Neural crest cell (in vitro differentiated cells): ENCODE data around the gene PFN1. TPM values are rescaled to one million over a fixed set of nuclear protein-coding genes. Genes with fewer than 3 reads are reported as not detected.

Experiments
- DNase-seq: peaks from one replicate; pipeline ENCODE4 v3.0.0; 2021; ENCODE audit warnings: low read depth, mixed read lengths, low spot score
- H3K27ac Mint-ChIP-seq: one replicate; pipeline ENCODE4 v1.8.0; 2021; ENCODE audit warnings: mild to moderate bottlenecking, mixed read lengths; ENCODE audit not compliant: unreplicated experiment
- H3K27me3 Mint-ChIP-seq: 2 replicates; pipeline ENCODE4 v1.8.0; 2021; ENCODE audit warnings: low read depth, mild to moderate bottlenecking, mixed read lengths
- H3K36me3 Mint-ChIP-seq: 2 replicates; pipeline ENCODE4 v1.8.0; 2021; ENCODE audit warnings: low read depth, mild to moderate bottlenecking, mixed read lengths
- H3K4me1 Mint-ChIP-seq: 2 replicates; pipeline ENCODE4 v1.8.0; 2021; ENCODE audit warnings: mixed read lengths
- H3K4me3 Mint-ChIP-seq: one replicate; pipeline ENCODE4 v1.8.0; 2021; ENCODE audit warnings: mild to moderate bottlenecking, mixed read lengths
- H3K9me3 Mint-ChIP-seq: 2 replicates; pipeline ENCODE4 v1.8.0; 2021; ENCODE audit warnings: mixed read lengths
- CTCF ChIP-seq: fragments of 200-600 bp; sonication (generic); conservative IDR thresholded peaks from 2 replicates; pipeline ENCODE4 v1.5.0; 2021; ENCODE audit warnings: antibody characterized with exemption, mild to moderate bottlenecking
- total RNA-seq: library from RNA; stranded (reverse); gene quantifications from 2 replicates; pipeline ENCODE4 v1.2.1, GENCODE V29; 2021

Gene PFN1
- total RNA-seq, 1 donor from 2014 or later = 630 TPM

- DNase-seq = no peak
- Mint-ChIP-seq H3K27ac (peak overlapping the region; percentile 78), H3K27me3 (peaks cover 5% of the 10 kb centered on the region), H3K4me3 (peak overlapping the region; percentile 89), H3K36me3 (peaks cover 9% of the 10 kb centered on the region), H3K4me1 (peaks cover 41% of the 10 kb centered on the region), H3K9me3 (no peaks in the 10 kb centered on the region)
- no peak for TF ChIP-seq CTCF
Measured at GRCh38 chr17:4950075-4950745, 1.9 kb upstream of the PFN1 start.

- peak; percentile 65 for DNase-seq
- H3K4me3 Mint-ChIP-seq = peak overlapping the region; percentile 96
- H3K4me1 Mint-ChIP-seq = peaks cover 45% of the 10 kb centered on the region
- H3K36me3 Mint-ChIP-seq = peaks cover 12% of the 10 kb centered on the region
- no peaks in the 10 kb centered on the region for H3K9me3 Mint-ChIP-seq
- H3K27ac Mint-ChIP-seq = peak overlapping the region; percentile 12
- peaks cover 7% of the 10 kb centered on the region for H3K27me3 Mint-ChIP-seq
- TF ChIP-seq CTCF = no peak
Measured at GRCh38 chr17:4949321-4950074, 1.2 kb upstream of the PFN1 start.

GRCh38 chr17:4948931-4949320, 596 bp upstream of the PFN1 start:
- no peak for TF ChIP-seq CTCF
- Mint-ChIP-seq H3K9me3 (no peaks in the 10 kb centered on the region), H3K4me1 (peaks cover 46% of the 10 kb centered on the region), H3K27ac (peak overlapping the region; percentile 12), H3K27me3 (peaks cover 7% of the 10 kb centered on the region), H3K36me3 (peaks cover 14% of the 10 kb centered on the region), H3K4me3 (peak overlapping the region; percentile 96)
- DNase-seq = peak; percentile 67

GRCh38 chr17:4947411-4948165, 742 bp downstream of the PFN1 start:
- TF ChIP-seq CTCF = no peak
- peak overlapping the region; percentile 96 for H3K4me3 Mint-ChIP-seq
- H3K4me1 Mint-ChIP-seq = peaks cover 54% of the 10 kb centered on the region
- DNase-seq = peak; percentile 35
- peaks cover 7% of the 10 kb centered on the region for H3K27me3 Mint-ChIP-seq
- H3K27ac Mint-ChIP-seq = peak overlapping the region; percentile 83
- peaks cover 14% of the 10 kb centered on the region for H3K36me3 Mint-ChIP-seq
- no peaks in the 10 kb centered on the region for H3K9me3 Mint-ChIP-seq

GRCh38 chr17:4947010-4947410, 1.3 kb downstream of the PFN1 start:
- TF ChIP-seq CTCF = no peak
- H3K36me3 Mint-ChIP-seq = peaks cover 14% of the 10 kb centered on the region

More at GRCh38 chr17:4947010-4947410, 1.3 kb downstream of the PFN1 start:
- H3K27me3 Mint-ChIP-seq = peaks cover 7% of the 10 kb centered on the region
- no peak for DNase-seq
- H3K9me3 Mint-ChIP-seq = no peaks in the 10 kb centered on the region
- peaks cover 55% of the 10 kb centered on the region for H3K4me1 Mint-ChIP-seq
- H3K4me3 Mint-ChIP-seq = peak overlapping the region; percentile 96
- peak overlapping the region; percentile 67 for H3K27ac Mint-ChIP-seq
